Stimulated activated CD4-positive, alpha-beta T cell treated with anti-CD3 and anti-CD28 coated beads, Interleukin-4, amount 100 ng/mL, for 48 hours (primary cell): Measurements from ENCODE around the gene ADD3.

Experiments used
- DNase-seq, 2 donors: peaks; one replicate each; pipeline ENCODE4 v3.0.0-alpha.2; 2020; ENCODE audit warnings: low read depth in 2 of 2

Gene ADD3

GRCh38 chr10:110068780-110069179, 61.0 kb downstream of the ADD3 start:
- DNase-seq, result no peak

DNA sequence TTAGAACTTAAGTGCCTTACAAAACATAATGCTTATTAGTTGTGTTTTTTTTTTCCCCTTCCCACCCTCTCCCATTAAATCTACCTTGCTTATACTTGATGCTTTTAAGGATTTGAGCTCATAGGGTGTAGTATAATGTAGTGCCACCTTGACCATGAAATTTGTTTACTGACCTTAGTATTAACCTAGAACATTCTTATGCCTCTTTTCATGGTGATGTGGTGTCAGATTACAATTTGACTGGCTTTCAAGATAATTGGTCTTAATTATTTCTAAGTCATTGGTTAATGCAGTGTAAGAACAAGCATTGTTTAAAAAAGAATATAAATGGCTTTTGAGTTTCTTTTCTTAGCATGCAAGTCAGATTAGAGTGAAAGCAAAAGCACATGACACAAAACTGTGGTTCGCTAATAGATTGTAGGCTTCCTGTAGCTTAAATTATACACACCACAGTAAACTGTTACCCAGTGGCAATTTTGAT, 61.8 kb downstream of the ADD3 start:
- no peak for DNase-seq

GRCh38 chr10:110073896-110074295, 66.1 kb downstream of the ADD3 start:
- no peak for DNase-seq

DNA sequence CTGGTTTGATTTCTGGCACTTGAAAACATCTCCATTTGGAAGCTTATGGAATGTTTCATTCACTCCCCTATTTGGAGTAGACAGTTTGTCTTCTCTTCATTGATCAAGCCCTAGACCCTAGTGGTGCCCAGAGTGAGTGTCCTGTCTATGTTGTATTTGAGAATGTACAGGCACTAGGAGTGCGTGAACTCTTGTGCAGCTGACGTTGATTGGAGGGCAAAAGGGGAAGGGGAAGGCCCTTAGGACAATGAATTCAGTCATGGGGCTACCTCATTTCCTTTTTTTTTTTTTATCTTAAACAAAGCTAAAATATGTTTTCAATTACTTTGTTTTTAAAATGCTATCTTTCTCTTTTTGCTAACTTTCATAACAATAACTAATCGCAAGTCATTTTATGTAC, 66.5 kb downstream of the ADD3 start:
- DNase-seq, result no peak

DNA sequence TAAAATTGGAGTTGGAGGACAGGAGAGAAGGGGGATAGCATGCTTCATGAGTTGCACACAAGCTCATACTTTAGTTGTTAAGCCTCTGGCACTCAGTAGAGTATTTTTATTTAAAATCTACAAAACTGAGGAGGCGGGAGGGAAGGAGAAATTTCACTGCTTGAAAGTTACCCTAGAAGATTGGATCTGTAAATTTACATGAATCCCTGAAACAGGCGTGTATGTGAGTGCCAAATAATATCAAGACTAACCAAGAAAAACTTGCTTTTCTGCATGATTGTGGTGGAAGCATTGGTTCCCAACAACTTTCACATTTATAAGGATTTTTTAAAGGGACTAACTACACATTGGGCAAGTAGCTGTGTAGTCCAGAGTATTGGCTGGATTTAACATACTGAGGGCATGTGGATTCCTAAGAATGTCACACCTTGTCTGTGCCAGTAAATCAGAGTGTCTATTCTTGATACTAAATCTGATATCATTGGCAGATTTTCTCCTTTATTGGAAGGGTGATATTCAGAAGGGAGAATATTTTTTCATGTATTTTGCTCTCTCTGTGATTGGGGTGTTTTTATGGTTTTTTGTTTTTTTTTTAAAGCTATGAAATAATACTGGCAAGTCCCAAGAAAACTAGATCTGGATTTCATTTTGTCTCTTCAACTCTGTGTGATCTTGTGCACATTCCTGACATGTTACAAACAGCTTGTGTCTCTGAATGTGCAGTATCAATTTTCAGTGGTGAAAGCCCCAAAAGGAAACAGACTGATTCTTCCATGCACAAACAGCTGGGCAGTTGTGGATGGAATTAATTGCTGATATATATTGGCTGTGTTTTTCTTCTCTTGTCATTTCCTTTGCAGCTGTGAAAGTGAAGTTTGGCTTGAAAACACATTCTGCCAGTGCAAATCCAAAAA, 67.2 kb downstream of the ADD3 start:
- DNase-seq, result no peak

- DNase-seq, result no peak
Measured at GRCh38 chr10:110075686-110076085, 67.9 kb downstream of the ADD3 start.

- no peak for DNase-seq
Measured at GRCh38 chr10:110076559-110077318, 69.0 kb downstream of the ADD3 start.

DNA sequence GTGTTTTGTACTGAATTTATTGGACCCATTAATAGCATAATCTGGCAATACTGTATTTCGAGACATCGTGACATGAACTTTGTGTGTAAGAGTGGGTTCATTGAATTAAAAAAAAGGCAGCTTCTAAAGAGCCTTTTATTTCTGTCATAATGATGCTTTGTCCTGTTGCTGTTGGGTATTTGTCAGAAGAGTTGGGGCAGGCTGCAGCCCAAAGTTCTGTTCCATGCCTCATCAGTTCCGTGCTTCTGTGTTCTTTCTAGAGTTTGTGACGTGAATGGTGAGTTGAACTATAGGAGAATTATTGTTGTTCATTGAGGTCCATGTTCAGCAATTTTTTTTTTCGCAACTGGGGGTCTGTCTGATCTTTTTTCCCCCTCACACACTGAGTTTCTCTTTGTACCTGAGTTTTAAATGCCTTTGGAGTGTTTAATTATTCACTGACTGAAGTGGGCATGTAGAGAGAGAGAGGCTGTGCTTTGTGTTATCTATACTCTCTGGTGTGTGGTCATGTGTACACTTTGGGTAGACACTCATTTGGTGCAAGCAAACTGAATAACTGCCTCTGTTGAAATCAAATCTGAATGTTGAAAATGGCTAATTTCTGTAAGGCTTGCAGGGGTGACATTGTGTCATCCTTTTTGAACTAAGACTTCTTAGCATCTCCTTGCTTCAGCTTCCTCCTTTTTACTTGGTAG, 69.8 kb downstream of the ADD3 start:
- no peak for DNase-seq

GRCh38 chr10:110078317-110078716, 70.5 kb downstream of the ADD3 start:
- no peak for DNase-seq

DNA sequence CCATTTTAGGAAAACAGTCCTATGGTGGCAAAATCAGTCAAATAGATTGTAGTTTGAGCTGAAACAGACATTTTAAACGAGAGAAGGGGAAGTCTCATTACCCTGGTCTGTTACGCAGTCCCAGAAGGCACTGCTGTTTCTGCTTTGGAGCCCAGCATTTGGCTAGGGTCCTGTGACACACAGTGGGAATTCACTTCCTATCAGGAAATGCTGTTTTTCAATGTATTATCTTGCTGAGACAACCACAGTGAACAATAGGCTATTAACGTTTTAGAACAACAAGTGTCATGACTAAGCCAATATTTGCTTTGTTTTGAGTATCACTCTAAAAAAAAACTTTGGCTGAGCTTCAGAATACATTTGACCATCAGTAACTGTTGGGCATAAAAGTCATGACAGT, 74.1 kb downstream of the ADD3 start:
- DNase-seq, result no peak

DNA sequence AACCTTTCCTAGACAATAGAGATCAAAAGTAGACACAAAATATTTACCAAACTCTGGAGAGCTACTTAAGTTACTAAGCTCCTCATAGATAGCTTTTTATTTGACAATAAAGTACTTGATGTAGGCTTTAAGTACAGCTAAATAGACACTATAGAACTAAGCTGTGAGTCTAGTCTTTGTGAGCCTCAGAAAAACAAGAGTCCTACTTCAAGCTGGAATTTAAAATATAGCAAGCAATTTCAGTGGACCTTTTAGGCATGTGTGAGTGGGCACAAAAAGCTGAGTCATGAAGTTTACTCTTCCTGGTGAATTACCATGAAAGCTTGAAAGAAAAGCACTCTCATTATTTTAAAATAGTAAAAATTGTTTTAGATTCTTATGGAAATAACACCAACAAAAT, 76.1 kb downstream of the ADD3 start:
- no peak for DNase-seq

DNA sequence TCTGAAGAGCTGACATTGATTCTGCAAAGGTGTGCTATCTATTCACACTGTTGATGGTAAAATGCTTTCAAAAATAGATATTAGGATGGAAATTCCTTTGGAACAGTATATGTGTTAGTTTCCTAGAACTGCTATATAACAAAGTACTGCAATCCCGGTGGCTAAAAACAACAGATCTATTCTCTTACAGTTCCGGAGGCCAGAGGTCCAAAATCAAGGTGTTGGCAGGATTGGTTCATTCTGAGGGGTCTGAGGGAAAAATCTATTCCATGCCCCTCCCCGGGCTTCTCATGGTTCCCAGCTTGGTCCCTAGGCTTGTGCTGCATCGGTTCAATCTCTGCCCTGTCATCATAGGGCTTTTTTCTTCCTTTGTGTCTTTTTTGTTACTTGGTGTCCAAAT, 79.9 kb downstream of the ADD3 start:
- DNase-seq, result no peak

DNA sequence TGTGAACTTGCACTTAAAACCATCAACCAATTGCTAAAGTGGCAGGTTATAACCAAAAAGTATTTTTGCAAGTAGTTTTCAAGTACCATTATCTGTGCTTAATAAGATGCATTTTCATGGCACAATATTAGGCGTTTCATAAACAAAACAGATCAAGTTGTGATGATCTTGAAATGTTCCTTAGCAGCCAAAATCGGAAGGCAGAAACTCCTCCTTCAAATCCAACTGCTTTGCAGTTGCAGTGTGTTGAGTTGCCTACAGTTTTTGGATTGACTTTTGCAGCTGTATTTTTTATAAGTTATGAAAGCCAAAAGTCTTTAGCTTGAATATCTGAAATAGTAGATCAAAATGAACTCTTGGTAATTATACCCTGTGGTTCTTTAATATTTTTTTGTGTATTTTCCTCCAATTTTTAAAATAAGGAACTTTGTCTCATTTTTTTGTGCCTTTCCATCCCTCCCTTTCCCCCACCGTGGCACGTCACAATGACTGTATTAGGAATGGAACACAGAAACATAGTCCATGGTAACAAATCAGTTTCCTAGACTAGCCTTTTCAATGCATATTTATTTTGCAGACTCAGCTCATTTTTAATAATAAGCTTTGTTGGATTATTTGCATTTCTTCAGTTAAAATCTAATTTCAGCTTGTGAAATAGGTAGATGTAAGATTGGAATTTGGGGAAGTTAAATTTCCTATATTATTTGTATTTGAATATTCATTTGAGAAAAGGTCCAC, 80.8 kb downstream of the ADD3 start:
- DNase-seq, result no peak

DNA sequence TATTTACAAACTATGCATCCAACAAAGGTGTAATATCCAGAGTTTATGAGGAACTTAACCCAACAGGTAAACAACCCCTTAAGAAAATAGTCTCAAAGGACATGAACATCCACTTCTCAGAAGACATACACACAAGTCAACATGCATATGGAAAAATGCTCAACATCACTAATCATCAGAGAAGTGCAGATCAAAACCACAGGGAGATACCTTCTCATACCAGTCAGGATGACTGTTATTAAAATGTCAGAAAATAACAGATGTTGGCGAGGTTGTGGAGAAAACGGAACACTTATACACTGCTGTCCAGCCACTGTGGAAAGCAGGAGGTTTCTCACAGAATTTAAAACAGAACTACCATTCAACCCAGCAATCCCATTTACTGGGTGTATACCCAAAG, 84.0 kb downstream of the ADD3 start:
- DNase-seq, result no peak

GRCh38 chr10:110093722-110094121, 85.9 kb downstream of the ADD3 start:
- DNase-seq, result no peak

DNA sequence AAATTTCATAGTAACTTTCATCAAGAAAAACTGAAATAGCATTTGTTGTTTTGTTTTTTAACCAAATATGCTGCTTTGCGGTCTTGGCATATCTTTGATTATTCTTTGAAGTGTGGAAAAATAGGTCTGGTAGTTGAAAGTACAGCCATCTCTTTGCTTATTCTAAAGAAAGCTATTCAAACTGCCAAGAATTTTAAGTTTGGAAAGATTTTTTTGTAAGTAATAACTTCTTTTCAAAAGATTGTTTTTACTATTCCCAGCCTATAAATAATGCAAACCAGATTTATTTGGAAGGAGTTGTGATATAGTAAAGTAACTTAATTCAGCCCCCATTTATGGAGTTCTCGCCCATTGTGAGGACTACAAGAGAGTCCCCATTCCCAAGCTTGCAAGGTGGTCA, 87.0 kb downstream of the ADD3 start:
- no peak for DNase-seq

GRCh38 chr10:110101464-110102144, 93.8 kb downstream of the ADD3 start:
- no peak for DNase-seq

DNA sequence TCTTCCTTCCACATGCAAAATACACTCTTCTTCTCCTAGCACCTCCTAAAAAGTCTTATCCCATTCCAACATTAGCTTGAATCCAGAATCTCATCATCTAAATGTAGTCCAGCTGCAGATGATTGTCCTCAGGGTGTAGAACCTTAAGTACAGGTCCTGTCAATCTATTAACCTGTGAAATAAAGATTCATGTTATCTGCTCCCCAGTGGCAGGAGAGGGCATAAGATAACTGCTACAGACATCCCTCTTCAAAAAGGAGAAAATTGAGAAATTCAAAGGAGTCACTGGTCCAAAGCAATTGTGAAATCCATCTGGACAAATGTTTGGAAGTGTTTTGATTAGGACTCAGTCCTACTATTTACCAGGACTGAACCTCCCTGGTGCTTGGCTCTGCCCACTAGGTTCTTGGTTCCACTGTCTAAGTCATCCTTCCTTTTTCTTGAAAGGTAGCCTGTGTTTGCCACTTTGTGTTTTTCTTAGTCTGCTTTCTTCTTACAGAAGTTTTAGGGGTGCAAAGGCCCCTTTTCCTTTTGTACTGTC, 96.2 kb downstream of the ADD3 start:
- DNase-seq, result no peak

GRCh38 chr10:110105873-110106272, 98.1 kb downstream of the ADD3 start:
- DNase-seq, result no peak

GRCh38 chr10:110107430-110107829, 99.6 kb downstream of the ADD3 start:
- DNase-seq, result no peak

GRCh38 chr10:110107887-110108286, 100.1 kb downstream of the ADD3 start:
- DNase-seq, result no peak
